ENCODE results near the gene RGS10.
"Not testable (repeated sequence)": the region's sequence is repeated elsewhere in the genome, so short reads cannot be mapped to it uniquely, and the experiment has no call there.

RGS10 gene

GRCh38 chr10:119542357-119542987 lies at the start of gene RGS10:
RGS10 (minus strand) TSS chr10:119542719; CDS start chr10:119542638, 81 bp downstream.
- peak; percentile 73 to 84 (median 75) for DNase-seq (ENCODE audit: low read depth in 3 of 3)

GRCh38 chr10:119588071-119588470 lies 45.6 kb upstream of the RGS10 start:
- no peak for DNase-seq (ENCODE audit: low read depth in 3 of 3)

- no peak for DNase-seq (ENCODE audit: low read depth in 3 of 3)
Observed at GRCh38 chr10:119578355-119578754, 35.8 kb upstream of the RGS10 start.

GRCh38 chr10:119575991-119576390 lies 33.5 kb upstream of the RGS10 start:
- no peak for DNase-seq (ENCODE audit: low read depth in 3 of 3)

- DNase-seq (ENCODE audit: low read depth in 3 of 3) = no peak
Observed at GRCh38 chr10:119575506-119575905, 33.0 kb upstream of the RGS10 start.

- DNase-seq (ENCODE audit: low read depth in 3 of 3) = no peak
Observed at GRCh38 chr10:119567978-119568377, 25.5 kb upstream of the RGS10 start.

- no peak for DNase-seq (ENCODE audit: low read depth in 3 of 3)
Observed at GRCh38 chr10:119562097-119562496, 19.6 kb upstream of the RGS10 start.

- DNase-seq (ENCODE audit: low read depth in 3 of 3) = not testable (repeated sequence)
Observed at GRCh38 chr10:119559511-119559910, 17.0 kb upstream of the RGS10 start.

- DNase-seq (ENCODE audit: low read depth in 3 of 3) = not testable (repeated sequence)
Observed at GRCh38 chr10:119556081-119556480, 13.6 kb upstream of the RGS10 start.

- DNase-seq (ENCODE audit: low read depth in 3 of 3) = no peak
Observed at GRCh38 chr10:119555178-119555784, 12.8 kb upstream of the RGS10 start.

GRCh38 chr10:119550827-119551226 lies 8.3 kb upstream of the RGS10 start:
- DNase-seq (ENCODE audit: low read depth in 3 of 3) = no peak

GRCh38 chr10:119549247-119549999 lies 6.9 kb upstream of the RGS10 start:
- no peak for DNase-seq (ENCODE audit: low read depth in 3 of 3)

GRCh38 chr10:119546009-119546408 lies 3.5 kb upstream of the RGS10 start:
- DNase-seq (ENCODE audit: low read depth in 3 of 3) = no peak

- DNase-seq (ENCODE audit: low read depth in 3 of 3) = no peak
Observed at GRCh38 chr10:119545310-119545709, 2.8 kb upstream of the RGS10 start.

- DNase-seq (ENCODE audit: low read depth in 3 of 3) = no peak
Observed at GRCh38 chr10:119543814-119544642, 1.5 kb upstream of the RGS10 start.

- peak; percentile 27 to 46 (median 28) for DNase-seq (ENCODE audit: low read depth in 3 of 3)
Observed at GRCh38 chr10:119542988-119543813, 682 bp upstream of the RGS10 start.

- DNase-seq (ENCODE audit: low read depth in 3 of 3) = peak in 2 of 3 donors; percentile 18 to 59
Observed at GRCh38 chr10:119541459-119542356, 811 bp downstream of the RGS10 start.

GRCh38 chr10:119541046-119541445 lies 1.5 kb downstream of the RGS10 start:
- DNase-seq (ENCODE audit: low read depth in 3 of 3) = peak in 1 of 3 donors; percentile 19

- DNase-seq (ENCODE audit: low read depth in 3 of 3) = no peak
Observed at GRCh38 chr10:119540038-119540437, 2.5 kb downstream of the RGS10 start.

GRCh38 chr10:119539359-119539825 lies 3.1 kb downstream of the RGS10 start:
- DNase-seq (ENCODE audit: low read depth in 3 of 3) = no peak
